ENCODE measurements around the gene PDE1C. TPM values are rescaled to one million over a fixed set of nuclear protein-coding genes. Genes with fewer than 3 reads are reported as not detected.

The PDE1C gene
- total RNA-seq = 0.09 and 0.16 TPM in 2 replicates

DNA sequence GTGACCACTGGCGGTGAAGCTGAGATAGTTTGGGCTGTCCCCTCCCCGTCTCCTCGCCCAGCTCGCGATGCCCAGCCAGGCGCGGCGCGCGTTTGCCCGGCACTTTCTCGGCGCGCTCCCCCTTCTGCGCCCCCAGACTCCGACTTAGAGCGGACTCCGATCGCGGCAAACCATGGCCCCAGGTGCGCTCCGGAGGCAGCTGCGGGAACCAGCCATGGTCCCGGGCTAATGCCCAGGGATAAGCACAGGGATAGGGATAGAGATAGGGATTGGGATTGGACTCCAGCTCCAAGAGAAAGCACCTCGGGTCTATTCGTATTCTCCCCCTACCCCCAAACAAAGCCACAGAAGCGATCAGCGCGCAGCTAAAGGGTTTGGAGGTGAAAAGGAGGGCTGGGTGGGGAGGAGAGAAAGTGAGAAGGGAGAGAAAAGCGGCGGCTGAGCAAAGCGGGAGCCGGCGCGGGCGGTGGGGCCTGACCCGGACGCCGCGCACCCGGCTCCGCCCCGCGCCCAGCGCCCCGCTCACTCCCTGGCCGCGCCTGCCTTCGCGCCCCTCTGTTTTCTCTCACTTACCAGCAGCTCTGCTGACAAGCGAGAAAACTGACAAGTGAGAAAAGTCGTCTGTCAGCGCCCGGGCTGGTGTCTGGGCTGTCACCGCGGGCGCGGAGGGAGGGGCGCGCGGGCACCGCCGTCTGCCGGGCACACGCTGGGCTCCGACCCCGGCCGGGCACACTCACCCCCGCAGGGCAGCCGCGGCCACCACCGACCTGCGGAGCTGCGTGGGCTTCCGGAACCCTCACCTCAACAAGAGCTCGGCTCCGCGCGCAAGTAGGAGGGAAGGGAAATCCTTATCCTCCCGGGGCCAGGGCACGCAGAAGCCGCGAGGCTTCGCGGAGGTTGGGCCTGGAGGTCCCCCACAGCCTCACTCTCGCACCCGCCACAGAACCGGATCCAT is at the start of gene PDE1C:
PDE1C (minus strand) TSS at position 2 of the 955 bp plus-strand sequence.

All from bronchial smooth muscle cell (primary cell).